B cell (primary cell): Measurements from ENCODE around the gene ITPR3.

Source experiments
- EZH2 ChIP-seq: IDR thresholded peaks from 2 replicates; pipeline ENCODE4 v1.6.1; 2012; ENCODE audit warnings: borderline replicate concordance, low read depth, mild to moderate bottlenecking, moderate library complexity, low read length; ENCODE audit not compliant: insufficient read depth, poor library complexity, severe bottlenecking
- TF ChIP-seq, protein P1 (sequence below): fragments of 200-600 bp; IDR thresholded peaks from one replicate; pipeline ENCODE4 v1.8.0; 2022; ENCODE audit warnings: antibody characterized with exemption, mild to moderate bottlenecking

GRCh38 chr6:33636655-33637054 is 15.5 kb downstream of the ITPR3 start:
- TF ChIP-seq, protein P1, sequence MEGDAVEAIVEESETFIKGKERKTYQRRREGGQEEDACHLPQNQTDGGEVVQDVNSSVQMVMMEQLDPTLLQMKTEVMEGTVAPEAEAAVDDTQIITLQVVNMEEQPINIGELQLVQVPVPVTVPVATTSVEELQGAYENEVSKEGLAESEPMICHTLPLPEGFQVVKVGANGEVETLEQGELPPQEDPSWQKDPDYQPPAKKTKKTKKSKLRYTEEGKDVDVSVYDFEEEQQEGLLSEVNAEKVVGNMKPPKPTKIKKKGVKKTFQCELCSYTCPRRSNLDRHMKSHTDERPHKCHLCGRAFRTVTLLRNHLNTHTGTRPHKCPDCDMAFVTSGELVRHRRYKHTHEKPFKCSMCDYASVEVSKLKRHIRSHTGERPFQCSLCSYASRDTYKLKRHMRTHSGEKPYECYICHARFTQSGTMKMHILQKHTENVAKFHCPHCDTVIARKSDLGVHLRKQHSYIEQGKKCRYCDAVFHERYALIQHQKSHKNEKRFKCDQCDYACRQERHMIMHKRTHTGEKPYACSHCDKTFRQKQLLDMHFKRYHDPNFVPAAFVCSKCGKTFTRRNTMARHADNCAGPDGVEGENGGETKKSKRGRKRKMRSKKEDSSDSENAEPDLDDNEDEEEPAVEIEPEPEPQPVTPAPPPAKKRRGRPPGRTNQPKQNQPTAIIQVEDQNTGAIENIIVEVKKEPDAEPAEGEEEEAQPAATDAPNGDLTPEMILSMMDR: no peak
- TF ChIP-seq EZH2: no peak
